Breast epithelium (tissue), 4 donors: ENCODE data around the gene IL1RAP. TPM values are rescaled to one million over a fixed set of nuclear protein-coding genes. Genes with fewer than 3 reads are reported as not detected.

Experiments used
- DNase-seq, 2 donors: peaks; one replicate each; pipeline ENCODE4 v3.0.0-alpha.2; 2019; ENCODE audit warnings: low spot score in 2 of 2
- H3K27ac ChIP-seq, 2 donors: fragments of 200-600 bp; sonication (generic) in 1 of 2; one replicate each; pipeline ENCODE4 v1.5.1; 2016 to 2019; ENCODE audit warnings: mild to moderate bottlenecking in 1 of 2
- H3K27me3 ChIP-seq, 2 donors: fragments of 200-600 bp; sonication (generic) in 1 of 2; one replicate each; pipeline versions ENCODE4 v1.5.1 to v1.6.0; 2017 to 2019; ENCODE audit warnings: control low read depth in 1 of 2, mild to moderate bottlenecking in 1 of 2
- H3K36me3 ChIP-seq: fragments of 200-600 bp; one replicate; pipeline ENCODE4 v1.5.1; 2019
- H3K4me1 ChIP-seq, 2 donors: fragments of 200-600 bp; sonication (generic); one replicate each; pipeline ENCODE4 v1.5.1; 2016 to 2019; ENCODE audit warnings: control low read depth in 1 of 2
- H3K4me3 ChIP-seq, 3 donors: fragments of 200-600 bp; sonication (generic); 1 replicate in 2 of 3; 2 replicates in 1 of 3; pipeline ENCODE4 v1.5.1; 2016 to 2019; ENCODE audit warnings: mild to moderate bottlenecking in 3 of 3, moderate library complexity in 2 of 3
- H3K9me3 ChIP-seq, 2 donors: fragments of 200-600 bp; sonication (generic) in 1 of 2; one replicate each; pipeline ENCODE4 v1.5.1; 2016 to 2019; ENCODE audit warnings: control low read depth in 1 of 2
- CTCF ChIP-seq, 3 donors: fragments of 450-650 bp; IDR thresholded peaks; one replicate each; pipeline ENCODE4 v1.5.1; 2016 to 2017; ENCODE audit warnings: antibody characterized with exemption in 3 of 3, mild to moderate bottlenecking in 3 of 3, moderate library complexity in 3 of 3
- POLR2A ChIP-seq: fragments of 450-650 bp; IDR thresholded peaks from one replicate; pipeline ENCODE4 v1.6.1; 2016; ENCODE audit warnings: antibody characterized with exemption, mild to moderate bottlenecking, moderate library complexity
- POLR2AphosphoS5 ChIP-seq, 3 donors: sonication (generic); formaldehyde crosslinking; IDR thresholded peaks; one replicate each; pipeline ENCODE4 v1.6.1; 2017; ENCODE audit warnings: antibody characterized with exemption in 3 of 3
- intact Hi-C: fragments of 100-400 bp; cut with DNase I; formaldehyde crosslinking; loops from one replicate; pipeline ENCODE4 v1.15.1; 2023; ENCODE audit warnings: low total_unique reads
- total RNA-seq, 3 donors: library from RNA; depleted of rRNA; stranded (reverse); fragments of >200 nt; gene quantifications; one replicate each; pipeline ENCODE4 v1.1.0, GENCODE V29; 2016

Gene IL1RAP
- total RNA-seq, 3 donors from 2014 or later, result 11.8 to 15.4 (median 13.1) TPM

GRCh38 chr3:190548031-190548656 is 34.3 kb downstream of the IL1RAP start:
- DNase-seq, result no peak
- Histone ChIP-seq H3K4me3 (no peak overlapping the region), H3K4me1 (no peaks in the 10 kb centered on the region), H3K27ac (no peak overlapping the region), H3K27me3 (no peaks in the 10 kb centered on the region), H3K36me3 (no peaks in the 10 kb centered on the region), H3K9me3 (peaks cover 0 to 15% of the 10 kb centered on the region in 2 donors)
- intact Hi-C loops, result no loop called here
- TF ChIP-seq POLR2A, result no peak
- TF ChIP-seq POLR2AphosphoS5 (IDR thresholded peaks at IDR 0.05), result no peak
- no peak for TF ChIP-seq CTCF (IDR thresholded peaks at IDR 0.05)

GRCh38 chr3:190552021-190552420 is 38.1 kb downstream of the IL1RAP start:
- no peak overlapping the region for H3K27ac ChIP-seq
- intact Hi-C loops, result no loop called here
- no peak for TF ChIP-seq CTCF (IDR thresholded peaks at IDR 0.05)
- no peak for TF ChIP-seq POLR2AphosphoS5 (IDR thresholded peaks at IDR 0.05)
- TF ChIP-seq POLR2A, result no peak
- DNase-seq, result no peak
- no peak overlapping the region for H3K4me3 ChIP-seq
- no peaks in the 10 kb centered on the region for H3K36me3 ChIP-seq
- no peaks in the 10 kb centered on the region for H3K27me3 ChIP-seq
- no peaks in the 10 kb centered on the region for H3K4me1 ChIP-seq
- peaks cover 0 to 15% of the 10 kb centered on the region in 2 donors for H3K9me3 ChIP-seq

- TF ChIP-seq CTCF (IDR thresholded peaks at IDR 0.05), result no peak
- intact Hi-C loops, result no loop called here
These were observed 39.3 kb downstream of the IL1RAP start for GRCh38 chr3:190552969-190553759.

GRCh38 chr3:190554197-190554596 is 40.3 kb downstream of the IL1RAP start:
- Histone ChIP-seq H3K36me3 (peaks cover 4% of the 10 kb centered on the region), H3K27me3 (no peaks in the 10 kb centered on the region), H3K9me3 (peaks cover 0 to 15% of the 10 kb centered on the region in 2 donors), H3K4me3 (no peak overlapping the region), H3K27ac (no peak overlapping the region), H3K4me1 (no peaks in the 10 kb centered on the region)
- TF ChIP-seq POLR2A, result no peak
- TF ChIP-seq POLR2AphosphoS5 (IDR thresholded peaks at IDR 0.05), result no peak
- TF ChIP-seq CTCF (IDR thresholded peaks at IDR 0.05), result no peak
- DNase-seq, result no peak
- intact Hi-C loops, result no loop called here

More at GRCh38 chr3:190552969-190553759, 39.3 kb downstream of the IL1RAP start:
- no peak overlapping the region for H3K4me3 ChIP-seq
- no peaks in the 10 kb centered on the region for H3K4me1 ChIP-seq
- no peak overlapping the region for H3K27ac ChIP-seq
- H3K36me3 ChIP-seq, result peaks cover 3% of the 10 kb centered on the region
- H3K27me3 ChIP-seq, result no peaks in the 10 kb centered on the region
- H3K9me3 ChIP-seq, result peaks cover 0 to 15% of the 10 kb centered on the region in 2 donors
- no peak for DNase-seq

- intact Hi-C loops, result no loop called here
- Histone ChIP-seq H3K36me3 (peaks cover 4% of the 10 kb centered on the region), H3K27me3 (no peaks in the 10 kb centered on the region), H3K4me1 (no peaks in the 10 kb centered on the region), H3K4me3 (no peak overlapping the region), H3K9me3 (peaks cover 0 to 11% of the 10 kb centered on the region in 2 donors), H3K27ac (no peak overlapping the region)
- DNase-seq, result no peak
- TF ChIP-seq POLR2AphosphoS5 (IDR thresholded peaks at IDR 0.05), result no peak
- TF ChIP-seq POLR2A, result no peak
- no peak for TF ChIP-seq CTCF (IDR thresholded peaks at IDR 0.05)
These were observed 42.5 kb downstream of the IL1RAP start for GRCh38 chr3:190556351-190556750.
